SK-N-SH treated with all-trans-retinoic acid at 6 μM for 48 hours (cell line): ENCODE results near the gene DTX4.

Experiments
- ATAC-seq: fragments of 200-7000 bp; cut with Tn5 transposase; 3 replicates; pipeline ENCODE4 v1.9.1; 2020; ENCODE audit warnings: mild to moderate bottlenecking, moderate library complexity
- ARNTL ChIP-seq: fragments of 450-650 bp; formaldehyde crosslinking; IDR thresholded peaks from 2 replicates; pipeline ENCODE4 v1.5.0; 2020; ENCODE audit warnings: low read depth, mild to moderate bottlenecking, moderate library complexity, borderline replicate concordance
- BACH2 ChIP-seq: fragments of 250-450 bp; sonication (Bioruptor Pico); IDR thresholded peaks from 2 replicates; pipeline ENCODE4 v1.9.0; 2021; ENCODE audit warnings: mild to moderate bottlenecking, borderline replicate concordance
- CSDC2 ChIP-seq: fragments of 250-450 bp; sonication (Bioruptor Pico); IDR thresholded peaks from 2 replicates; pipeline ENCODE4 v1.5.0; 2020; ENCODE audit warnings: mild to moderate bottlenecking, moderate library complexity
- ESRRG ChIP-seq: fragments of 250-450 bp; sonication (Bioruptor Pico); IDR thresholded peaks from 2 replicates; pipeline ENCODE4 v1.6.1; 2021; ENCODE audit warnings: mild to moderate bottlenecking
- GLIS3 ChIP-seq: fragments of 250-450 bp; sonication (Bioruptor Pico); IDR thresholded peaks from 2 replicates; pipeline ENCODE4 v1.5.0; 2020; ENCODE audit warnings: mild to moderate bottlenecking, moderate library complexity
- ISL1 ChIP-seq: fragments of 250-450 bp; sonication (Bioruptor Pico); IDR thresholded peaks from 2 replicates; pipeline ENCODE4 v2.1.2; 2022; ENCODE audit warnings: mild to moderate bottlenecking, moderate library complexity
- OSR1 ChIP-seq: fragments of 250-450 bp; sonication (Bioruptor Pico); IDR thresholded peaks from 2 replicates; pipeline ENCODE4 v1.8.0; 2022; ENCODE audit warnings: moderate library complexity, mild to moderate bottlenecking, inconsistent platforms
- POU6F1 ChIP-seq: fragments of 250-450 bp; sonication (Bioruptor Pico); IDR thresholded peaks from 2 replicates; pipeline ENCODE4 v1.8.0; 2021; ENCODE audit warnings: low read depth, mild to moderate bottlenecking, moderate library complexity, borderline replicate concordance
- PPARA ChIP-seq: fragments of 250-450 bp; sonication (Bioruptor Pico); IDR thresholded peaks from 2 replicates; pipeline ENCODE4 v1.5.0; 2020; ENCODE audit warnings: mild to moderate bottlenecking, borderline replicate concordance
- SNAI2 ChIP-seq: fragments of 250-450 bp; sonication (Bioruptor Pico); IDR thresholded peaks from 2 replicates; pipeline ENCODE4 v1.5.0; 2020; ENCODE audit warnings: mild to moderate bottlenecking, moderate library complexity
- TCF4 ChIP-seq: fragments of 250-450 bp; sonication (Bioruptor Pico); IDR thresholded peaks from 2 replicates; pipeline ENCODE4 v1.8.0; 2021; ENCODE audit warnings: mild to moderate bottlenecking, moderate library complexity, borderline replicate concordance
- TOX ChIP-seq: fragments of 250-450 bp; sonication (Bioruptor Pico); IDR thresholded peaks from 2 replicates; pipeline ENCODE4 v1.8.0; 2021; ENCODE audit warnings: mild to moderate bottlenecking, moderate library complexity, borderline replicate concordance
- TSHZ2 ChIP-seq: fragments of 250-450 bp; sonication (Bioruptor Pico); IDR thresholded peaks from 2 replicates; pipeline ENCODE4 v1.5.0; 2020; ENCODE audit warnings: mild to moderate bottlenecking, moderate library complexity
- ZC3H10 ChIP-seq: fragments of 250-450 bp; sonication (Bioruptor Pico); IDR thresholded peaks from 2 replicates; pipeline ENCODE4 v1.5.1; 2021; ENCODE audit warnings: mild to moderate bottlenecking, moderate library complexity
- ZFP3 ChIP-seq: fragments of 250-450 bp; sonication (Bioruptor Pico); IDR thresholded peaks from 2 replicates; pipeline ENCODE4 v1.5.0; 2020; ENCODE audit warnings: mild to moderate bottlenecking, moderate library complexity
- ZFP30 ChIP-seq: fragments of 450-650 bp; formaldehyde crosslinking; IDR thresholded peaks from 2 replicates; pipeline ENCODE4 v1.5.0; 2022; ENCODE audit warnings: mild to moderate bottlenecking, moderate library complexity
- ZNF565 ChIP-seq: fragments of 450-650 bp; formaldehyde crosslinking; conservative IDR thresholded peaks from 2 replicates; pipeline ENCODE4 v1.5.0; 2020; ENCODE audit warnings: low read depth, mild to moderate bottlenecking, moderate library complexity
- ZNF70 ChIP-seq: fragments of 450-650 bp; formaldehyde crosslinking; IDR thresholded peaks from 2 replicates; pipeline ENCODE4 v1.5.0; 2020; ENCODE audit warnings: mild to moderate bottlenecking, moderate library complexity
- ZNF8 ChIP-seq: fragments of 450-650 bp; formaldehyde crosslinking; IDR thresholded peaks from 2 replicates; pipeline ENCODE4 v1.5.0; 2020; ENCODE audit warnings: mild to moderate bottlenecking, moderate library complexity
- TF ChIP-seq, protein P1 (sequence below): fragments of 250-450 bp; sonication (Bioruptor Pico); IDR thresholded peaks from 2 replicates; pipeline ENCODE4 v1.8.0; 2020; ENCODE audit warnings: mild to moderate bottlenecking, moderate library complexity, borderline replicate concordance
- TF ChIP-seq, protein P2 (sequence below): fragments of 250-450 bp; sonication (Bioruptor Pico); IDR thresholded peaks from 2 replicates; pipeline ENCODE4 v1.5.1; 2020; ENCODE audit warnings: low read depth, mild to moderate bottlenecking, moderate library complexity

Gene DTX4

GRCh38 chr11:59199546-59200422, 27.9 kb downstream of the DTX4 start:
- no peak for ATAC-seq
- TF ChIP-seq ZNF70 (CRISPR knock-in tag) (no peak), ESRRG (CRISPR knock-in tag) (no peak), TSHZ2 (CRISPR knock-in tag) (no peak), PPARA (CRISPR knock-in tag) (no peak), CSDC2 (CRISPR knock-in tag) (no peak), BACH2 (CRISPR knock-in tag) (no peak), ZFP30 (no peak), ZNF565 (CRISPR knock-in tag) (no peak), TCF4 (CRISPR knock-in tag) (no peak), ARNTL (CRISPR knock-in tag) (no peak), POU6F1 (CRISPR knock-in tag) (no peak), ISL1 (CRISPR knock-in tag) (no peak), ZC3H10 (CRISPR knock-in tag) (no peak), ZFP3 (no peak), GLIS3 (CRISPR knock-in tag) (no peak), SNAI2 (no peak), ZNF8 (CRISPR knock-in tag) (no peak), TOX (CRISPR knock-in tag) (no peak)
- TF ChIP-seq, protein P1, sequence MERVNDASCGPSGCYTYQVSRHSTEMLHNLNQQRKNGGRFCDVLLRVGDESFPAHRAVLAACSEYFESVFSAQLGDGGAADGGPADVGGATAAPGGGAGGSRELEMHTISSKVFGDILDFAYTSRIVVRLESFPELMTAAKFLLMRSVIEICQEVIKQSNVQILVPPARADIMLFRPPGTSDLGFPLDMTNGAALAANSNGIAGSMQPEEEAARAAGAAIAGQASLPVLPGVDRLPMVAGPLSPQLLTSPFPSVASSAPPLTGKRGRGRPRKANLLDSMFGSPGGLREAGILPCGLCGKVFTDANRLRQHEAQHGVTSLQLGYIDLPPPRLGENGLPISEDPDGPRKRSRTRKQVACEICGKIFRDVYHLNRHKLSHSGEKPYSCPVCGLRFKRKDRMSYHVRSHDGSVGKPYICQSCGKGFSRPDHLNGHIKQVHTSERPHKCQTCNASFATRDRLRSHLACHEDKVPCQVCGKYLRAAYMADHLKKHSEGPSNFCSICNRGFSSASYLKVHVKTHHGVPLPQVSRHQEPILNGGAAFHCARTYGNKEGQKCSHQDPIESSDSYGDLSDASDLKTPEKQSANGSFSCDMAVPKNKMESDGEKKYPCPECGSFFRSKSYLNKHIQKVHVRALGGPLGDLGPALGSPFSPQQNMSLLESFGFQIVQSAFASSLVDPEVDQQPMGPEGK = no peak
- TF ChIP-seq, protein P2, sequence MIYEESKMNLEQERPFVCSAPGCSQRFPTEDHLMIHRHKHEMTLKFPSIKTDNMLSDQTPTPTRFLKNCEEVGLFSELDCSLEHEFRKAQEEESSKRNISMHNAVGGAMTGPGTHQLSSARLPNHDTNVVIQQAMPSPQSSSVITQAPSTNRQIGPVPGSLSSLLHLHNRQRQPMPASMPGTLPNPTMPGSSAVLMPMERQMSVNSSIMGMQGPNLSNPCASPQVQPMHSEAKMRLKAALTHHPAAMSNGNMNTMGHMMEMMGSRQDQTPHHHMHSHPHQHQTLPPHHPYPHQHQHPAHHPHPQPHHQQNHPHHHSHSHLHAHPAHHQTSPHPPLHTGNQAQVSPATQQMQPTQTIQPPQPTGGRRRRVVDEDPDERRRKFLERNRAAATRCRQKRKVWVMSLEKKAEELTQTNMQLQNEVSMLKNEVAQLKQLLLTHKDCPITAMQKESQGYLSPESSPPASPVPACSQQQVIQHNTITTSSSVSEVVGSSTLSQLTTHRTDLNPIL = no peak

- TF ChIP-seq TSHZ2 (CRISPR knock-in tag) = no peak
- no peak for TF ChIP-seq ZNF8 (CRISPR knock-in tag)
- no peak for TF ChIP-seq TOX (CRISPR knock-in tag)
- TF ChIP-seq PPARA (CRISPR knock-in tag) = no peak
- TF ChIP-seq OSR1 (CRISPR knock-in tag) = no peak
- no peak for TF ChIP-seq BACH2 (CRISPR knock-in tag)
- TF ChIP-seq ZFP3 = no peak
- no peak for ATAC-seq
These were observed 28.5 kb downstream of the DTX4 start for GRCh38 chr11:59200423-59200746.
